GM20000 (cell line): Measurements from ENCODE around the gene C14orf93.
"Not testable (repeated sequence)": the region's sequence is repeated elsewhere in the genome, so short reads cannot be mapped to it uniquely, and the experiment has no call there.

Experiments
- DNase-seq: peaks from one replicate; pipeline ENCODE4 v3.0.0; 2012; ENCODE audit warnings: low spot score
- TF ChIP-seq, protein P1 (sequence below): IDR thresholded peaks from 2 replicates; pipeline ENCODE4 v1.5.1; 2012; ENCODE audit warnings: mild to moderate bottlenecking, control low read depth; ENCODE audit errors: extremely low read depth, missing control alignments

The C14orf93 gene

DNA sequence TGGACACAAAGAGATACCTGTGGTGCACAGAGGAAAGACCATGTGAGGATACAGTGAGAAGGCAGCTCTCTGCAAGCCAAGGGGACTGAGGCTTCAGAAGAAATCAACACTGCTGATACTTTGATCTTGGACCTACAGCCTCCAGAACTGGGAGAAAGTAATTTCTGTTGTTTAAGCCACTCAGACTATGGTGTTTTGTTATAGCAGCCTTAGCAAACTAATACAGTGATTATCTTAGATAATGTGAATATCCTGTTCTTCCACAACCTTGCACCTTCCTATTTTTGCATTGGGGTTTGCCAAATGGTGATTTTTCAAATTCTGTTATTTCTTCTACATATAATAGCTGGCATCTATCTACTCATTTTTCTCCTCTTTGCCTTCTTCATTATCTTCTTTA lies 8.2 kb upstream of the C14orf93 start:
- DNase-seq, result no peak
- TF ChIP-seq, protein P1, sequence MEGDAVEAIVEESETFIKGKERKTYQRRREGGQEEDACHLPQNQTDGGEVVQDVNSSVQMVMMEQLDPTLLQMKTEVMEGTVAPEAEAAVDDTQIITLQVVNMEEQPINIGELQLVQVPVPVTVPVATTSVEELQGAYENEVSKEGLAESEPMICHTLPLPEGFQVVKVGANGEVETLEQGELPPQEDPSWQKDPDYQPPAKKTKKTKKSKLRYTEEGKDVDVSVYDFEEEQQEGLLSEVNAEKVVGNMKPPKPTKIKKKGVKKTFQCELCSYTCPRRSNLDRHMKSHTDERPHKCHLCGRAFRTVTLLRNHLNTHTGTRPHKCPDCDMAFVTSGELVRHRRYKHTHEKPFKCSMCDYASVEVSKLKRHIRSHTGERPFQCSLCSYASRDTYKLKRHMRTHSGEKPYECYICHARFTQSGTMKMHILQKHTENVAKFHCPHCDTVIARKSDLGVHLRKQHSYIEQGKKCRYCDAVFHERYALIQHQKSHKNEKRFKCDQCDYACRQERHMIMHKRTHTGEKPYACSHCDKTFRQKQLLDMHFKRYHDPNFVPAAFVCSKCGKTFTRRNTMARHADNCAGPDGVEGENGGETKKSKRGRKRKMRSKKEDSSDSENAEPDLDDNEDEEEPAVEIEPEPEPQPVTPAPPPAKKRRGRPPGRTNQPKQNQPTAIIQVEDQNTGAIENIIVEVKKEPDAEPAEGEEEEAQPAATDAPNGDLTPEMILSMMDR, result no peak

GRCh38 chr14:23017091-23017490 lies 7.1 kb upstream of the C14orf93 start:
- TF ChIP-seq, protein P1, result no peak
- no peak for DNase-seq

DNA sequence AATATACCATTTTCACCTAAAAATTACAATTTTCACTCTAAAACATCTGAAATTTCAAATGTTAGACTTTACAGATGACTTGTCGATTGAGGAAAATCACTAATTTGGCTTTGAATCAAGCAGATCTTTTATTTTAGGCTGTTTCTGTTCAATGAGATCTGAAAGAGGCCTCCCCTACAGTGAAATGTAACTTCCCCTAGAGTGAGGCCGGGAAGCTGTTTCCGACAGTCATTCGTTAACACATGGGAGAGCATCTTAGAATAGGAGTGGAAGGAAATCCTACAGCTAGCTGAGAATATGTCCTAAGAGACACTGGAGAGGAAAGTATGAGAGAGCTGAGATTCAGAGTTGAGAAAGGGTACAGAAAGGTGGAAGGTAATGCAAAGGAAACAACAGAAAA lies 5.7 kb upstream of the C14orf93 start:
- DNase-seq, result no peak
- TF ChIP-seq, protein P1, result no peak

DNA sequence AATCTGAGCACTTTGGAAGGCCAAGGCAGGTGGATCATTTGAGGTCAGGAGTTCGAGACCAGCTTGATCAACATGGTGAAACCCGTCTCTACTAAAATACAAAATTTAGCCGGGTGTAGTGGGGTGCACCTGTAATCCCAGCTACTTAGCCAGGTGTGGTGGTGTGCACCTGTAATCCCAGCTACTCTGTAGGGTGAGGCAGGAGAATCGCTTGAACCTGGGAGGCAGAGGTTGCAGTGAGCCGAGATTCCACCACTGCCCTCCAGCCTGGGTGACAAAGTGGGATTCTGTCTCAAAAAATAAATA lies 3.8 kb upstream of the C14orf93 start:
- DNase-seq, result not testable (repeated sequence)

GRCh38 chr14:23013054-23013748 lies 3.3 kb upstream of the C14orf93 start:
- no peak for DNase-seq
- TF ChIP-seq, protein P1, result no peak

DNA sequence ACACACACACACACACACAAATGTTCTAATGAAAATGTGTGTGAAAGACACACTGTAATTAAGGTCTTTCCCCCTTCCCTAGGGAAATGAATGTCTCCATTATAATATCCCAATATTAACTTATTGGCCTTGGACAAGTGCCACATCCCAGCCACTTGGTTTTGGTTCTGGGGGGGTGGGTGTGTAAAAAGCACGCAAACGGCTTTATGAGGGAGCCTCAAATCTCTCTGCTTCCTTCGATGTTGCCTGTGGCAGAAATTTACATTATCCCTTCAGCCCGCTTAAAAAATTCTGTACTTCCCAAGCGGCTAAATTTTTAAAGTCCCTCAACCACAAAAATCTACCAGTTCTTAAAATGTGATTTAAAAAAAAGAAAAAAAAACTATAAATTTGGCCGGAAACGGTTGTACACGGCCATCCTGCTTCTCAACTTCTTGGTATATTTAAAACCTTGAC lies 432 bp downstream of the C14orf93 start:
- DNase-seq, result no peak
- TF ChIP-seq, protein P1, result no peak

- TF ChIP-seq, protein P1, result no peak
Measured at GRCh38 chr14:23008831-23009230, 1.1 kb downstream of the C14orf93 start.

More at GRCh38 chr14:23008831-23009230, 1.1 kb downstream of the C14orf93 start:
- no peak for DNase-seq
